ENCODE results near the gene EIF4E2.

Gene EIF4E2

GRCh38 chr2:232539298-232540231 lies 10.9 kb upstream of the EIF4E2 start, which contains the start of gene CHRNG:
CHRNG (plus strand) TSS chr2:232539692; CDS start chr2:232539748, 56 bp downstream.
- DNase-seq, result no peak

GRCh38 chr2:232540441-232541041 lies 9.9 kb upstream of the EIF4E2 start:
- DNase-seq, result no peak

GRCh38 chr2:232541195-232541960 lies 9.1 kb upstream of the EIF4E2 start:
- DNase-seq, result no peak

GRCh38 chr2:232541961-232542714 lies 8.4 kb upstream of the EIF4E2 start:
- DNase-seq, result no peak

GRCh38 chr2:232542715-232543467 lies 7.6 kb upstream of the EIF4E2 start:
- DNase-seq, result no peak

GRCh38 chr2:232543491-232543890 lies 7.0 kb upstream of the EIF4E2 start:
- no peak for DNase-seq

GRCh38 chr2:232543928-232544631 lies 6.4 kb upstream of the EIF4E2 start:
- DNase-seq, result no peak

GRCh38 chr2:232544674-232545073 lies 5.8 kb upstream of the EIF4E2 start:
- DNase-seq, result no peak

GRCh38 chr2:232545511-232546375 lies 4.7 kb upstream of the EIF4E2 start:
- DNase-seq, result no peak

- DNase-seq, result no peak
Measured at GRCh38 chr2:232547991-232548390, 2.5 kb upstream of the EIF4E2 start.

GRCh38 chr2:232549655-232550353 lies 685 bp upstream of the EIF4E2 start:
- DNase-seq, result no peak

GRCh38 chr2:232551250-232551638 lies 755 bp downstream of the EIF4E2 start:
- DNase-seq, result no peak

- no peak for DNase-seq
Measured at GRCh38 chr2:232551776-232552175, 1.3 kb downstream of the EIF4E2 start.

GRCh38 chr2:232556426-232556825 lies 5.9 kb downstream of the EIF4E2 start:
- no peak for DNase-seq

- DNase-seq, result no peak
Measured at GRCh38 chr2:232562515-232563151, 12.1 kb downstream of the EIF4E2 start.

GRCh38 chr2:232563580-232563979 lies 13.1 kb downstream of the EIF4E2 start:
- no peak for DNase-seq

GRCh38 chr2:232567721-232568120 lies 17.2 kb downstream of the EIF4E2 start:
- no peak for DNase-seq

GRCh38 chr2:232568161-232568560 lies 17.7 kb downstream of the EIF4E2 start:
- no peak for DNase-seq

- no peak for DNase-seq
Measured at GRCh38 chr2:232569541-232569940, 19.1 kb downstream of the EIF4E2 start.
